Subcutaneous adipose tissue (tissue), 4 donors: ENCODE measurements around the gene RNASEH1. TPM values are rescaled to one million over a fixed set of nuclear protein-coding genes. Genes with fewer than 3 reads are reported as not detected.

ENCODE experiments used
- CTCF ChIP-seq: fragments of 450-650 bp; IDR thresholded peaks from one replicate; pipeline ENCODE4 v1.5.1; 2016; ENCODE audit warnings: low read depth, mild to moderate bottlenecking, control low read depth, antibody characterized with exemption, moderate library complexity
- total RNA-seq, 4 donors: library from RNA; depleted of rRNA; stranded (reverse); fragments of >200 nt; gene quantifications; one replicate each; pipeline ENCODE4 v1.1.0, GENCODE V29; 2016

Gene RNASEH1
- total RNA-seq, 4 donors from 2014 or later: 16.0 to 26.4 (median 21.4) TPM

GRCh38 chr2:3520591-3520990, 37.5 kb downstream of the RNASEH1 start:
- no peak for TF ChIP-seq CTCF

GRCh38 chr2:3519255-3520205, 38.6 kb downstream of the RNASEH1 start, which contains the start of gene ADI1:
ADI1 (minus strand) TSS chr2:3519531; CDS start chr2:3519487, 44 bp downstream.
- no peak for TF ChIP-seq CTCF

GRCh38 chr2:3518496-3519254, 39.5 kb downstream of the RNASEH1 start:
- TF ChIP-seq CTCF: no peak

DNA sequence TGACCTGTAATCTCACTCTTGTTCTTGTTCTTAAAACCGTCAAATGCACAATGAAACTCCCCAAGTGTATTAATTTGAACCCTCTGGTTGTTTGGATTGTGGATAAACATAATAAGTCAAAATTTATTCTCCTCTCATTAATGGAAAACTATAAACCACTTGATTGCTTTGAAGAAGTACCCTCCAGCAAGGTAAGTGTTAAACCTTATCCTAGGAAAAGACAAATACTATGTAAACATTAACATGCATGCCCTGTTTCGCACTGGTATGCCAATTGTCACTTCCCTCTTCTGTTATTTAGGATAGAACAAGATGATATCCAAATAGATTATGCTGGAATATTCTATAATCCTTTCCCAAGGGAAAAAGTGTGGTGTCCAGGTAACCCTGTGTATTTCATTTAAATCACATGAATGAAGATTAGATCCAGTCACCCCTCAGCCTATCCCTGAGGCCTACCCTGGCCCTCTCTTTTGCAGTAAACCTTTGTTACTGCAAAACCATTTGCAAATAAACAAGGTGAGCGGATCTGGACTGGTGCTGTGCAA, 40.1 kb downstream of the RNASEH1 start:
- no peak for TF ChIP-seq CTCF

- TF ChIP-seq CTCF: no peak
Observed at GRCh38 chr2:3516831-3517230, 41.3 kb downstream of the RNASEH1 start.

DNA sequence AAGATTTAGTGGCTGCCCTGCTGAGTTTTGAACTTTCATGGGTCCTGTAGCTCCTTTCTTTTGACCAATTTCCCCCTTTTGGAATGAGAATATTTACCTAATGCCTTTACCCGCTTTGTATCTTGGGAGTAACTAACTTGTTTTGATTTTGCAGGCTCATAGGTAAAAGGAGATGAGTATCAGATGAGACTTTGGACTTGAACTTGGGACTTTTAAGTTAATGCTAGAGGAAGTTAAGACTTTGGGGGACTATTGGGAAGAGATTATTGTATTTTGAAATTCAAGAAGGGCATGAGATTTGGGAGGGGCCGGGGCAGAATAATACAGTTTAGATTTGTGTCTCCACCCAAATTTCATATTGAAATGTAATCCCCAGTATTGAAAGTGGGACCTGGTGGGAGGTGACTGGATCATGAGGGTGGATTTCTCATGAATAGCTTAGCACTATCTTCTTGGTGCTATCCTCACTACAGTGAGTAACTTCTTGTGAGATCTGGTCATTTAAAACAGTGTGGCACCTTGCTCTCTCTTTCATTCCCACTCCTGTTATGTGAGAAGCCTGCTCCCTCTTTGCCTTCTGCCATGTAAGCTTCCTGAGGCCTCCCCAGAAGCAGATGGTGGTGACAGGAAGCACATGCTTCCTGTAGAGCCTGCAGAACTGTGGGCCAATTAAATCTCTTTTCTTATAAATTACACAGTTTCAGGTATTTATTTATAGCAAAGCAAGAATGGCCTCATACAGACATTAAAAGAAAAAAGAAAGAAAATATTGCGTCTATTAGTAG, 44.9 kb downstream of the RNASEH1 start:
- no peak for TF ChIP-seq CTCF
